ENCODE measurements around the gene MAGEC2. TPM values are rescaled to one million over a fixed set of nuclear protein-coding genes. Genes with fewer than 3 reads are reported as not detected.

The MAGEC2 gene
- total RNA-seq, 1 experiment from 2014 or later, result not detected

DNA sequence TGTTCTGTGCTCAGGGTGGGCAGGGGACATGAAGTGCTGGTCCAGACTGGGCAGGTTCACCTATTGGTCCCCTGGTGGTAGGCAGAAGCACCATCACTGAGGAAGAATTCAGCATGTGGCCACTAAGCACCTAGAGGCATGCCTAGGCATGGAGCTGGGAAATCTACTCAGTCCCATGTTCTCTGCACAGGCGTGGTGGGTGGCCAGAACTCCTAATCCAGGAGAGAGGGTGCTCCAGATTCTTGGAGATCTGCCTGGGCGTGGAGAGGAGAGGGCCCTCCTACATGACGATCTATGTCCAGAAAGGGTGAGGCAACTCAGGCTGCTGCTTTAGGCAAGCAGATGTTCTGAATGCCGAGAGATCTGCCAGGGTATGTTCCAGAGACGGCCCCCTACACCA lies 44.6 kb upstream of the MAGEC2 start:
- CTCF ChIA-PET, result no interaction called here
- BruUV-seq (replicated peaks), result no TSS peak
- peaks cover 3% of the 10 kb centered on the region for H3K9me3 Mint-ChIP-seq (ENCODE audit: low read depth, unreplicated experiment)
- TF ChIP-seq CTCF (IDR thresholded peaks at IDR 0.05; ENCODE audit: unreplicated experiment), result no peak
- no peaks in the 10 kb centered on the region for H3K36me3 Mint-ChIP-seq (ENCODE audit: insufficient read depth, unreplicated experiment)
- no peaks in the 10 kb centered on the region for H3K4me1 Mint-ChIP-seq (ENCODE audit: low read depth, unreplicated experiment)
- H3K4me3 Mint-ChIP-seq (ENCODE audit: low read depth, unreplicated experiment), result no peak overlapping the region
- intact Hi-C loops (cut with micrococcal nuclease; ENCODE audit: unreplicated experiment), result no loop called here
- no peak for DNase-seq
- H3K27ac Mint-ChIP-seq (ENCODE audit: unreplicated experiment), result no peak overlapping the region
- H3K27me3 Mint-ChIP-seq (ENCODE audit: unreplicated experiment), result no peaks in the 10 kb centered on the region

- no peak for DNase-seq
- H3K4me3 Mint-ChIP-seq (ENCODE audit: low read depth, unreplicated experiment), result no peak overlapping the region
- no peaks in the 10 kb centered on the region for H3K27me3 Mint-ChIP-seq (ENCODE audit: unreplicated experiment)
- no peak overlapping the region for H3K27ac Mint-ChIP-seq (ENCODE audit: unreplicated experiment)
- no peaks in the 10 kb centered on the region for H3K36me3 Mint-ChIP-seq (ENCODE audit: insufficient read depth, unreplicated experiment)
- TF ChIP-seq CTCF (IDR thresholded peaks at IDR 0.05; ENCODE audit: unreplicated experiment), result no peak
- H3K4me1 Mint-ChIP-seq (ENCODE audit: low read depth, unreplicated experiment), result no peaks in the 10 kb centered on the region
- CTCF ChIA-PET, result no interaction called here
- BruUV-seq (replicated peaks), result no TSS peak
- H3K9me3 Mint-ChIP-seq (ENCODE audit: low read depth, unreplicated experiment), result peaks cover 5% of the 10 kb centered on the region
- intact Hi-C loops (cut with micrococcal nuclease; ENCODE audit: unreplicated experiment), result no loop called here
Measured at GRCh38 chrX:142244568-142244967, 39.5 kb upstream of the MAGEC2 start.

DNA sequence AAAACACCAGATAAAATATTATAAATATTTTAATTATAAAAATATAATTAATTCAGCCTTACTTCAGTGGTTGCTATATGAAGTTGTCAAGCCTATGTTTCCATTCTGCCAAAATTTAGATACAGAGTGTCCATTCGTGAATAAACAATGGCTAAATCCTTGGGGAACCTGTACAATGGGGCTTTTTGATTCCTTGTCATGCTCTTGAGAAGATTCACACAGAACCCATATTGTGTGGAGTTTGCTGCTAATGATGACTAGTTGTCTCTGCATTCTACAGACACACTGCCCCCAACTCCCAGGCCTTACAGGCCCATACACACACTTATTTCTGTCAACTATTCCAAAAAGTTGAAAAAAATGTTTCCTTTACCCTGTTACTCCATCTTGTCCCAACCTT lies 33.4 kb upstream of the MAGEC2 start:
- CTCF ChIA-PET, result no interaction called here
- H3K4me3 Mint-ChIP-seq (ENCODE audit: low read depth, unreplicated experiment), result no peak overlapping the region
- no peak for DNase-seq
- no peak for TF ChIP-seq CTCF (IDR thresholded peaks at IDR 0.05; ENCODE audit: unreplicated experiment)
- no peaks in the 10 kb centered on the region for H3K4me1 Mint-ChIP-seq (ENCODE audit: low read depth, unreplicated experiment)
- intact Hi-C loops (cut with micrococcal nuclease; ENCODE audit: unreplicated experiment), result loop anchor here (10.0 kb wide), 1 partner anchor 1424 kb away; no protein-coding TSS in a partner anchor
- no peaks in the 10 kb centered on the region for H3K36me3 Mint-ChIP-seq (ENCODE audit: insufficient read depth, unreplicated experiment)
- no TSS peak for BruUV-seq (replicated peaks)
- no peaks in the 10 kb centered on the region for H3K27me3 Mint-ChIP-seq (ENCODE audit: unreplicated experiment)
- peaks cover 6% of the 10 kb centered on the region for H3K9me3 Mint-ChIP-seq (ENCODE audit: low read depth, unreplicated experiment)
- no peak overlapping the region for H3K27ac Mint-ChIP-seq (ENCODE audit: unreplicated experiment)

DNA sequence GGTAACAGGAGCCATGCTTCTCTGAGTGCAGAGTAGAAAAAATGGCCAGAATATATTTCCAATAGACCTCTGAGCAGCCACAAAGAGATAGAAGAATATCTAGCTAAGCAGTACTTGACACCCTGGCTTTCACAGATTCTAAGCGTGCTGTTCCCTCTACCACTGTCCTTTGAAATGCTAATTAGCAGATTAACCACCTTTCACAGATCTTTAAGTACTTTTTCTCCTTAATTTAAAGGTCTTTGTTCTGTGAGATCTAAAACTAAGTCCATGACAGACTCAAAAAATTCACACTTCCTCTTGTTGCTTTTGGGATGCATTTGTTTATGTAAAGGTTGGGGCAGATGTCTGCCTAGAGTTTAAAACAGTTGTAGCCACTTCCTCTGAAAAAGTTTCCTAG lies 28.3 kb upstream of the MAGEC2 start:
- no peak for TF ChIP-seq CTCF (IDR thresholded peaks at IDR 0.05; ENCODE audit: unreplicated experiment)
- no TSS peak for BruUV-seq (replicated peaks)
- peaks cover 3% of the 10 kb centered on the region for H3K9me3 Mint-ChIP-seq (ENCODE audit: low read depth, unreplicated experiment)
- H3K27me3 Mint-ChIP-seq (ENCODE audit: unreplicated experiment), result no peaks in the 10 kb centered on the region
- no peak for DNase-seq
- H3K4me1 Mint-ChIP-seq (ENCODE audit: low read depth, unreplicated experiment), result no peaks in the 10 kb centered on the region
- intact Hi-C loops (cut with micrococcal nuclease; ENCODE audit: unreplicated experiment), result loop anchor here (10.0 kb wide), 1 partner anchor 1419 kb away; no protein-coding TSS in a partner anchor
- no peaks in the 10 kb centered on the region for H3K36me3 Mint-ChIP-seq (ENCODE audit: insufficient read depth, unreplicated experiment)
- no peak overlapping the region for H3K27ac Mint-ChIP-seq (ENCODE audit: unreplicated experiment)
- CTCF ChIA-PET, result no interaction called here
- H3K4me3 Mint-ChIP-seq (ENCODE audit: low read depth, unreplicated experiment), result no peak overlapping the region
